ENCODE results near the gene MEGF11.
A peak's percentile ranks its signal among the peaks of the same experiment; 100 is the strongest.

MEGF11 gene

DNA sequence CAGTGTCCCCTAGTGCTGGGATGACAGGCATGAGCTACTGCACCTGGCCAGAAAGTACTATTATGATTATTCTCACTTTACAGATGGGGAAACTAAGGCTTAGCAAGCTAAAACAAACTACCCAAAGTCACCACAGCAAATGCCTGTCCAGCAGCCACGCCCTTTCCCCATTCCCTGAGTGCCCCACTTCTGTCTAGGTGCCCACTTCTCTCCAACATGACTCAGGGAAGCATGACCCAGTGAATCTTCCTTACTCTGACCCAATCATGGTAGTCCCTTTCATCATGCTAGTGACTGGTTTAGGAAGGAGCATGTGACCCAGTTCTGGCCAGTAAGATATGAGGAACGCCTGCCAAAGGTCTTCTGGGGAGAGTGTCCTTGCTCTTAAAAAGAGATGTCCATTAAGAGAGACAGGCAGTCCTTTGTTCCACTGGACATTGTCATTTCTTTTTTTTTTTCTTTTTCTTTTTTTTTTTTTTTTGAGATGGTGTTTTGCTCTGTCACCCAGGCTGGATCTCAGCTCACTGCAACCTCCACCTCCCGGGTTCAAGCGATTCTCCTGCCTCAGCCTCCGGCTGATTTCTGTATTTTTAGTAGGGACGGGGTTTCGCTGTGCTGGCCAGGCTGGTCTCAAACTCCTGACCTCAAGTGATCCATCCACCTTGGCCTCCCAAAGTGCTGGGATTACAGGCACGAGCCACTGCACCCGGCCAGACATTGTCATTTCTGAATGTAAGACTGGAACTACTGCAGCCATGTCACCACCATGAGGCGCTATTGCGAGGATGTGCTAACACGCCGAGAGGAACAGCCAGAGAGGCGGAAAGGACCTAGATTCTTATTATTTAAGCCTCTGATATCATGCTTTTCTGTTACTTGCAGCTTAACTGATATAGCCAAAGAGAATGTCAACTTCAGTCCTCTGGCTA, 19.8 kb downstream of the MEGF11 start:
- H3K79me2 ChIP-seq (ENCODE audit: insufficient read depth, low read length) = no peaks in the 10 kb centered on the region
- no peaks in the 10 kb centered on the region for H3K9me2 ChIP-seq (replicated peaks; ENCODE audit: low read depth, low read length)
- H3F3A ChIP-seq (ENCODE audit: low read depth) = no peaks in the 10 kb centered on the region
- H3K9me3 ChIP-seq (ENCODE audit: insufficient read depth, low read depth, low read length) = no peaks in the 10 kb centered on the region
- H3K36me3 ChIP-seq (ENCODE audit: insufficient read depth, low read length) = no peaks in the 10 kb centered on the region
- H3K27me3 ChIP-seq (ENCODE audit: insufficient read depth, low read length, poor library complexity, severe bottlenecking) = no peaks in the 10 kb centered on the region
- H3K9ac ChIP-seq (ENCODE audit: low read depth, low read length, poor library complexity, severe bottlenecking) = no peak overlapping the region
- TF ChIP-seq, protein P1, sequence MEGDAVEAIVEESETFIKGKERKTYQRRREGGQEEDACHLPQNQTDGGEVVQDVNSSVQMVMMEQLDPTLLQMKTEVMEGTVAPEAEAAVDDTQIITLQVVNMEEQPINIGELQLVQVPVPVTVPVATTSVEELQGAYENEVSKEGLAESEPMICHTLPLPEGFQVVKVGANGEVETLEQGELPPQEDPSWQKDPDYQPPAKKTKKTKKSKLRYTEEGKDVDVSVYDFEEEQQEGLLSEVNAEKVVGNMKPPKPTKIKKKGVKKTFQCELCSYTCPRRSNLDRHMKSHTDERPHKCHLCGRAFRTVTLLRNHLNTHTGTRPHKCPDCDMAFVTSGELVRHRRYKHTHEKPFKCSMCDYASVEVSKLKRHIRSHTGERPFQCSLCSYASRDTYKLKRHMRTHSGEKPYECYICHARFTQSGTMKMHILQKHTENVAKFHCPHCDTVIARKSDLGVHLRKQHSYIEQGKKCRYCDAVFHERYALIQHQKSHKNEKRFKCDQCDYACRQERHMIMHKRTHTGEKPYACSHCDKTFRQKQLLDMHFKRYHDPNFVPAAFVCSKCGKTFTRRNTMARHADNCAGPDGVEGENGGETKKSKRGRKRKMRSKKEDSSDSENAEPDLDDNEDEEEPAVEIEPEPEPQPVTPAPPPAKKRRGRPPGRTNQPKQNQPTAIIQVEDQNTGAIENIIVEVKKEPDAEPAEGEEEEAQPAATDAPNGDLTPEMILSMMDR (conservative IDR thresholded peaks at IDR 0.05; ENCODE audit: low read length) = peak; percentile 57
- TF ChIP-seq EZH2phosphoT487 (IDR thresholded peaks at IDR 0.05; ENCODE audit: borderline replicate concordance) = no peak
- H3K4me1 ChIP-seq (ENCODE audit: insufficient read depth, low read length, poor library complexity, severe bottlenecking) = no peaks in the 10 kb centered on the region
- no peak overlapping the region for H3K4me2 ChIP-seq (ENCODE audit: low read depth, low read length, poor library complexity, severe bottlenecking)
- no peak overlapping the region for H2AFZ ChIP-seq (ENCODE audit: low read length)
- no peaks in the 10 kb centered on the region for H4K20me1 ChIP-seq (ENCODE audit: insufficient read depth, low read length, poor library complexity, severe bottlenecking)
- no peak overlapping the region for H3K4me3 ChIP-seq (ENCODE audit: low read length, poor library complexity, severe bottlenecking)

DNA sequence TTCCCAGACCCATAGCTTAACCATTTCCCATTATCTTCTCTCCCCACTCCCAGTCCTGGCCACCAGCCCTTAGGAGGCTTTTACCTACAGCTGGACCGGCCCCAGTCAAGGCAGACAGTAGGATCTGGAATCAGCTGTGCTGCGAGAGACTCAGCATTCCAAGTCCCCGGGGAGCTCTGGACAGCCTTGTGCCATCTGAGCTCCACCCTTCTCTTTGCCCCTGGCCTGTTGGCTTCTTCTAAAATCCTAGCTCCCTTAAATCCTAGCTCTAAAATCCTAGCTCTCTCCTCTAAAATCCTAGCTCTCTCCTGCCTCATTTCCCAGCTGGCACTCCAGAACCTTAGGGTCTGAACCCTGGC, 21.3 kb downstream of the MEGF11 start:
- no peak overlapping the region for H3K4me3 ChIP-seq (ENCODE audit: low read length, poor library complexity, severe bottlenecking)
- H3K79me2 ChIP-seq (ENCODE audit: insufficient read depth, low read length) = no peaks in the 10 kb centered on the region
- no peak overlapping the region for H3K4me2 ChIP-seq (ENCODE audit: low read depth, low read length, poor library complexity, severe bottlenecking)
- H3K36me3 ChIP-seq (ENCODE audit: insufficient read depth, low read length) = no peaks in the 10 kb centered on the region
- H3F3A ChIP-seq (ENCODE audit: low read depth) = no peaks in the 10 kb centered on the region
- TF ChIP-seq, protein P1 (conservative IDR thresholded peaks at IDR 0.05; ENCODE audit: low read length) = no peak
- no peak for TF ChIP-seq EZH2phosphoT487 (IDR thresholded peaks at IDR 0.05; ENCODE audit: borderline replicate concordance)
- H3K9ac ChIP-seq (ENCODE audit: low read depth, low read length, poor library complexity, severe bottlenecking) = no peak overlapping the region
- no peaks in the 10 kb centered on the region for H3K27me3 ChIP-seq (ENCODE audit: insufficient read depth, low read length, poor library complexity, severe bottlenecking)
- no peaks in the 10 kb centered on the region for H3K9me2 ChIP-seq (replicated peaks; ENCODE audit: low read depth, low read length)
- H4K20me1 ChIP-seq (ENCODE audit: insufficient read depth, low read length, poor library complexity, severe bottlenecking) = no peaks in the 10 kb centered on the region
- no peaks in the 10 kb centered on the region for H3K9me3 ChIP-seq (ENCODE audit: insufficient read depth, low read depth, low read length)
- H3K4me1 ChIP-seq (ENCODE audit: insufficient read depth, low read length, poor library complexity, severe bottlenecking) = no peaks in the 10 kb centered on the region
- no peak overlapping the region for H2AFZ ChIP-seq (ENCODE audit: low read length)

DNA sequence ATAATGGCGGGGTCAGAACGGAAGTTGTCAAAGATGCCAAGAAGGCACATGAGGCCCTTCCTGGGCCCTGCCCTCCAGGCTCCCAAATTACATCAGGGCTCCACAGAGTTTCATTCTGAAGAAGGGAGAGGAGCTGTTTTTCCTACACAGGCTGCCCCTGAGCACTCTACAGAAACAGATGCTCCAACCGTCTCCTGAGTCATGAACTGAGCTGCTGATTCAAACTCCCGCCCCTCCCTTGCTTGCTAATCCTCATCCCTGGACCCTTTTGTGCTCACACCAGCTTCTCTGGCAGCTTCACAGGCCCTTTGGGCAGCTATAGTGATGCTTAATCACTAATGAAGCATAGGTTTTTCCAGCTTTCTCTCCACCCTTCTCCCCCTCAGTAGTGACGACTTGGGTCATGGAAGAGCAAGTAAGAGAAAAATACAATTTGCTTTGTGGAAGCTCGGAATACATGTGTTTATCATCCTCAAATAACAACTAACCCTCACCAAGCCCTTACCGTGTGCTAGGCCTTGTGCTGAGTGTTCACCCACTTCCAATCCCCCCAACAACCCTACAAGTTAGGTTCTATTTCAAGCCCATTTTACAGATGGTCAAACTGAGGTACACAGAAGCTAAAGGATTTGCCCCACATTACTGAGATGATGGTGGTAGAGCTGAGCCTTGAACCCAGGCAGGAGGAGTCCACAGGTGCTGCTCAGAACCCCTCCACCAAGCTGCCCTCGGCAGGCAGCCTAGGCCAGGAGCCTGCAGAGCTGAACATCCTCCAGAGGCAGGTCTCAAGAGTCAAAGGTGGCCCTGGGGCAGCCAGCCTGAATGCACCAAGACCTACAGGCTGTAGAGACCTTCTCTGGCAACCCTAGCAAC, 21.9 kb downstream of the MEGF11 start:
- no peak for TF ChIP-seq EZH2phosphoT487 (IDR thresholded peaks at IDR 0.05; ENCODE audit: borderline replicate concordance)
- TF ChIP-seq, protein P1 (conservative IDR thresholded peaks at IDR 0.05; ENCODE audit: low read length) = no peak
- Histone ChIP-seq H2AFZ (ENCODE audit: low read length) (no peak overlapping the region), H3K4me2 (ENCODE audit: low read depth, low read length, poor library complexity, severe bottlenecking) (no peak overlapping the region), H3K9ac (ENCODE audit: low read depth, low read length, poor library complexity, severe bottlenecking) (no peak overlapping the region), H3K79me2 (ENCODE audit: insufficient read depth, low read length) (no peaks in the 10 kb centered on the region), H3K9me2 (replicated peaks; ENCODE audit: low read depth, low read length) (no peaks in the 10 kb centered on the region), H4K20me1 (ENCODE audit: insufficient read depth, low read length, poor library complexity, severe bottlenecking) (no peaks in the 10 kb centered on the region), H3F3A (ENCODE audit: low read depth) (no peaks in the 10 kb centered on the region), H3K4me3 (ENCODE audit: low read length, poor library complexity, severe bottlenecking) (no peak overlapping the region), H3K27me3 (ENCODE audit: insufficient read depth, low read length, poor library complexity, severe bottlenecking) (no peaks in the 10 kb centered on the region), H3K9me3 (ENCODE audit: insufficient read depth, low read depth, low read length) (no peaks in the 10 kb centered on the region), H3K4me1 (ENCODE audit: insufficient read depth, low read length, poor library complexity, severe bottlenecking) (no peaks in the 10 kb centered on the region), H3K36me3 (ENCODE audit: insufficient read depth, low read length) (no peaks in the 10 kb centered on the region)
